GM21526 (cell line): Measurements from ENCODE around the gene PLEKHG4B.

ENCODE experiments used
- ATAC-seq: cut with Tn5 transposase; IDR thresholded peaks from one replicate; pipeline ENCODE4 v1.9.1; 2021; ENCODE audit warnings: moderate library complexity; ENCODE audit not compliant: unreplicated experiment, low FRiP score

Gene PLEKHG4B

GRCh38 chr5:167982-168660, 76.2 kb downstream of the PLEKHG4B start:
- ATAC-seq: no peak

DNA sequence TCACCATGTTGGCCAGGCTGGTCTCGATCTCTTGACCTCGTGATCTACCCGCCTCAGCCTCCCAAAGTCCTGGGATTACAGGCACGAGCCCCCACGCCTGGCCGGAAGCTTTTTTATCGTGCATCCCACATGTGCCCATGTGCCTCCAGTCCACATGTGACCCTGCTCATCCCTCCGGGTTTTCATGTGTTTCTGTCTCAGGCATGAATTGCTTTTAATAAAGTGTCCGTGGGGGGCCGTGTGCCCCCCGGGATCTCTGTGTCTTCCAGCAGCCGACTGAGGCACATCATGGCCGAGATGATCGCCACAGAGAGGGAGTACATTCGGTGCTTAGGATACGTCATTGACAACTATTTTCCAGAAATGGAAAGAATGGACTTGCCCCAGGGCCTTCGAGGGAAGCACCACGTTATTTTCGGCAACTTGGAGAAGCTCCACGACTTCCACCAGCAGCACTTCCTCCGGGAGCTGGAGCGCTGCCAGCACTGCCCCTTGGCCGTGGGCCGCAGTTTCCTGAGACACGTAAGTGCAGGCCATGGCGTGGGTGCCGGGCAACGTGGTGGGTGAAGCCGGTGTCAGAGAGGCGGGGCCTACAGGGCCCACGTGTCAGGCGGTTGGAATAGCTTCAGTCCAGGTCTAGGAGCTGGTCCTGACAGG, 77.2 kb downstream of the PLEKHG4B start:
- ATAC-seq: no peak

GRCh38 chr5:169728-170094, 77.7 kb downstream of the PLEKHG4B start:
- ATAC-seq: no peak

- ATAC-seq: no peak
These were observed 79.2 kb downstream of the PLEKHG4B start for GRCh38 chr5:170971-171800.

DNA sequence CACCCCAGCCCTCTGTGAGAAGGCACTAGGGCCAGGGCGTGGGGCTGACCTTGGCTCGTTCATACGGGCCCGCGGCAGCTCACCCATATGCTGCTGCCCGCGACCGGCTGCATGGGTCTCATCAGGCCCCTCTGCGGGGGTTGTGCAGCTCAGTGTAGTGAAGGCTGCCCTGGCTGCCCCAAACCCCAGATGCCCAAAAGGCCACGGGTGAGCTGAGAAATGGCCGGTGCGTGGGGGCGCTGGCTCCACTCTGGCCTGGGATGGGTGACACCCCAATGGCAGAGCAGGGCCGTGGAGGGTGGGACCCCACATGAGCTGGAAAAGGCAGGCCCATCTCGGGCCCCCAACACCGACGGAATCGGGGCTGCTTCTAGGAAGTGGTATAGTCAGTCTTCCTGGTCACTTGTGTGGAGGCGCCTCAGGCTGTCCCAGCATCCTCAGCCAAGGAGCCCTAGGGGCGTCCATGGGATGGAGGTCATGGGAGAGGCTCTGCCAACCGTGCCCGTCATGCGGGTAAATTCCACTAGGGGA, 79.9 kb downstream of the PLEKHG4B start:
- no peak for ATAC-seq

DNA sequence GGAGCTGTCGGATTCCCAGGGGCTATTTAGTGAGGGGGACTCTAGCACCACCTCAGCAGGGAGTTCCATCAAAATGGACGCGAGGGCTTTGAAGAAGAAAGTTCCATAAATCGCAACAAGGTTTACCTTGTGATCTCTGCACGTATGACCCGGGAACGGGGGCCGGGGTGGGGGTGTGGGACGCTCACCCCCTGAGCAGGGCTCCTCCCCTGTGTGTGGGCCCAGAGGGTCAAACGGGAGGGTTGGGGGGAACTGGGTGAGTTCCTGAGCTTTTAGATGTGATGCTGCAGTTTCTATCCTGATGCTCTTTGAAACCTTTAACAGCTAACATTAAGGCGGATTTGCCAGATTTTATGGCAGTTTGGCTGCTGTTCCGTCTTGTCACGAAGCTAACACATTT, 80.5 kb downstream of the PLEKHG4B start:
- no peak for ATAC-seq

DNA sequence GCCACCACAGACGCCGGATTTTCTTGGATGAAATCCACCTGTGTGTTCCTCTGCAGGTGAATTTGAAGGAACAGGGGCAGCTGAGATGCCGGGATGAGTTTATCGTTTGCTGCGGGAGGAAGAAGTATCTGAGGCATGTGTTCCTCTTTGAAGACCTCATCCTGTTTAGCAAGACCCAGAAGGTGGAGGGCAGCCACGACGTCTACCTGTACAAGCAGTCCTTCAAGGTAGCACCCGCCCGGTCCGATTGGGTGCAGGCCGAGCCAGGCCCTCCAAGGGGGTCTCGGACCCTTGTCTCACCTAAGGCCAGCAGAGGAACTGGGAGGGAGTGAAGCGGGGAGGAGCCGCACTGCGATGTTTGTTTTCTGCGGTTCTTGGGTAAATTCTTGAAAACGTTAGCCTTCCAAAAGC, 80.9 kb downstream of the PLEKHG4B start:
- ATAC-seq: no peak

- ATAC-seq: no peak
These were observed 81.7 kb downstream of the PLEKHG4B start for GRCh38 chr5:173392-174290.

DNA sequence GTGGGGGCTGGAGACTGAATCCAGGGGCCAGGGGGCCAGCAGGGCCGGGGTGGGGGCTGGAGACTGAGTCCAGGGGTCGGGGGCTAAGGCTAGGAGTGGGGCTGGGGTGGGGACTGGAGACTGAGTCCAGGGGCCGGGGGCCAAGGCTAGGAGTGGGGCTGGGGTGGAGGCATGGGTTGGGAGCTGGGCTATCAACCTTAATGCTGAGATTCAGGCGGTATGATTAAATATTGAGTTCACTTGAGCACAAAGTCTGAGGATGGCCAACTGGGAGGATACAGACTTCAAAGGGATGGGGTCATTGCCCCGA, 82.3 kb downstream of the PLEKHG4B start:
- no peak for ATAC-seq

GRCh38 chr5:174876-175465, 83.0 kb downstream of the PLEKHG4B start:
- ATAC-seq: no peak

- ATAC-seq: no peak
These were observed 84.4 kb downstream of the PLEKHG4B start for GRCh38 chr5:176296-176823.

DNA sequence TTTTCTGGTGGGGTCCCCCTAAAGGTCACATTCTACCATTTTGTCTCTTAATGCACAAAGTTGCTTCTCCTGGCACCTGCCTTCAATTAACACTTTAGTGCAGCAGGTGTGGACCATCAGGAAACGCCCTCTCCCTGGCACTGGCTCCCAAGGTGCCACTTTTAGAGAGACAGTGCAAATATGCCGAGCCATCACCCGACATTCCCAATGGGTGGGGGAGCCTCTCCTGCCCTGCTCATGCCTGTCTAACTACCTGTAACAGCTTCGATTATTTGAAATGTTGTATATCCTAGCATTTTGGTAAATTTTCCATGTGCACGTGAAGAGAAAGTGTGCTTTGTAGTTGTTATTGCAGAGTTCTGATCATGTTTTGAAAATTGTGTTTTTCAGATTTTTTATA, 86.1 kb downstream of the PLEKHG4B start:
- no peak for ATAC-seq

DNA sequence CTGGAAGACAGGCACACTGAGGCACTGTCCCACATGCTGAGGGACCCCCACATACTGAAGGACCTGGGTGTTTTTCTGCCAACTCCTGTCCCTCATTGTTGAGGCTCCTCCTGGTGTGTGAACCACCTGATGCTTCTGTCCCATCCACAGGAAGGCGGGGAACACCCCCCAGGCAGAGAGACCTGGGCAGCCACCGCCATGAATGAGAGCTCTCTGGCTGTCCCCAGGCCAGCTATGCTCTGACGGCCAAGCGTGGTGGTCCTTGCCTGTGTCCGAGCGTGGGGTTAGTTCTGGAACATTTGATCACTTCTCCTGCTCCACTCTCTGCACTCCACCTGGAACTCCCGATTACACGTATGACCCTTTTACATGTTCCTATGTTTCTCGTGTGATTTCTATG, 87.4 kb downstream of the PLEKHG4B start:
- ATAC-seq: no peak

DNA sequence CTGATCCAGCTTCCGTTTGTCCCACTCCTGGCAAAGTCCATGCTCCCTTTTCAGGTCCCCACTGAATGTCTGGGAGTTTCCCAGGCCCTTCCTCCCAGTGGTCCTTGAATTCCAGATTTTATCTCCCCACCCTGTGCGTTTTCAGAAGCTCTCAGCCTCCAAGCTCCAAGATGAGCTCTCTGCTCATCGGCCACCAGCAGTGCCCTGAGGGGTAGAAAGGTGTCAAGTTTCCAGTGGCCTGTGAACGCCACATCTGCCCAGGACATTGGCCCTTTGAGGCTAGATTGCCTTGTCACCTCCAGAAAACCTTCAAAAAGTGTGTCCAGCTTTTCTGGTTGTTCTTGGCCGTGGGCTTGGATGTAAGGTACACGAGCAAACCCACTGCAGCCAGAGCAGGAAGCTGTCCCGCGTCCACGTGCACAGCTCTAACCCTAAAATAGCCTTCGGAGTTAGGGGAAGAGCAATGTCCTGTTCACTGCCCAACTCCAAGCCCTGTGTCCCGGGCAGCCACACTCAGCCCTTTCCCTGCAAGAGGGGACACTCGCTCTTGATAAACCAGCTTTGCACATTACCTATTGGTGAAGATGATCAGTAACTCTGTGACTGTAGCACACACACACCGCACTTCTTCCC, 88.4 kb downstream of the PLEKHG4B start:
- no peak for ATAC-seq

DNA sequence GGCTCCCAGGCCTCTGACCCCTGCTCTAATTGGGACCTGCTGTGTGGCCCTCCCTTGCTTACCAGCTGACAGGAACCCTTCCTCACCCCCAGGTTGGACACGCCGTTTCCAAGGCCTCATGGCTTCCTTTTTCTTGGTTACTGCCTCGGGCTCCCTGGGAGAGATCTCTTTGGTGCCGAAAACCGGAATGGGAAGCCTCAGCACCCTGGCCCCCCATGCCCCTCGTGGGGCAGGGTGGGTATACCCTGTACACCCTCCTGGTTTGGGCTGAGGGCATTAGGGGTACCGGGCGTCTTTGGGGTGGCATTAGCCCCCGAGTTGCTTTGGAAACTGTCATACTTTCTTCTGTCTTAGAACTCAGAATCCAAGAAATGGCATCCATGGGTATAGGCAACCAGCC, 89.2 kb downstream of the PLEKHG4B start:
- no peak for ATAC-seq

DNA sequence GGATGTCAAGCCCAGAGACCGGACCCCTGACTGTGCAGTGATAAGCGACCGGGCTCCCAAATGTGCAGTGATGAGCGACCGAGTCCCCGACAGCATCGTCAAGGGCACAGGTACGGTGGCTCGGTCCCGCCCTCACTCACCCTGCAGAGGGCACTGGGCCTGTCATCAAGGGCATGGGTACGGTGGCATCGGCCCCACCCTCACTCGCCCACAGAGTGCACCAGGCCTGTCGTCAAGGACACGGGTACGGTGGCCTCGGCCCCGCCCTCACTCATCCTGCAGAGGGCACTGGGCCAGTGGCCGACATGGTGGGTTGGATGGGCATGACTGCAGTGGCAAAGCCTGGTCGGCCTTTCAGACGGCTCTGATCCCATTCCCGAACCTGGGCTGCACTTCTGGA, 89.6 kb downstream of the PLEKHG4B start:
- no peak for ATAC-seq

DNA sequence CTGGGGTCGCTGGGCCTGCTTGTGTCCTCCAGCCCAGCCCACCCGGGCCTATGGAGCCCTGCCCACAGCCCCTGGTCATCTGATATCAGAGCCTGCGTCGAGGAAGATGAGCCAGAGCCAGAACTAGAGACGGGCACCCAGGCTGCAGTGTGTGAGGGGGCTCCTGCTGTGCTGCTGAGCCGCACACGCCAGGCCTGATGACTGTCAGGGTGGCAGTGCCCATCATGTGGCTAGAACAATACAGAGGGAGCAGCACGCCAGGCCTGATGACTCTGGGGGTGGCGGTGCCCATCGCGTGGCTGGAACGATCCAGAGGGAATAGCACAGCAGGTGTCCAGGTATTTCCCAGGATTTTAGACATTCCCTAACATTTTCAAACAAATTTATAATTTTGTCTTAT, 90.2 kb downstream of the PLEKHG4B start:
- ATAC-seq: no peak

DNA sequence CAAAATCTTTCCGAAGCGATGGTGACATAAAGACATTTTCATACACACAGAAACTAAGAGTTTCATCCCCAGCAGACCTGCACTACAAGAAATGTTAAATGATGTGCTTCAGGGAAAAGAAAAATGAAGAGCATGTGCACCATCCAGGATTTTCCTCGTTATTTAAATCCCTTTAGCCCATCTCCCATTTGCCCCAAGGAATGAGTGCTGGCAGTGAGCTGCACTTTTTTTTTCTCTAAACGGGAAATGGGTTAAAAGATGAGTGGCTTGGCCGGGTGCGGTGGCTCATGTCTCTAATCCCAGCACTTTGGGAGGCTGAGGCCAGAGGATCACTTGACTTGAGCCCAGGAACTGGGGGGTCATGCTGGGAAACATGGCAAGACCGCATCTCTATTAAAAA, 92.5 kb downstream of the PLEKHG4B start:
- ATAC-seq: no peak
